BE2C (cell line): ENCODE measurements around the gene RABGGTA.

Experiments
- DNase-seq: peaks from one replicate; pipeline ENCODE4 v3.0.0-alpha.2; 2020
- H3K27me3 ChIP-seq: fragments of 250-450 bp; sonication (Bioruptor Pico); 2 replicates; pipeline ENCODE4 v1.5.1; 2020; ENCODE audit warnings: mild to moderate bottlenecking
- H3K36me3 ChIP-seq: fragments of 250-450 bp; sonication (Bioruptor Pico); 2 replicates; pipeline ENCODE4 v1.5.1; 2020; ENCODE audit warnings: mild to moderate bottlenecking
- H3K4me1 ChIP-seq: fragments of 250-450 bp; sonication (Bioruptor Pico); 2 replicates; pipeline ENCODE4 v1.5.1; 2020
- H3K4me3 ChIP-seq: 2 replicates; pipeline ENCODE4 v1.5.1; 2011; ENCODE audit warnings: low read depth, low read length
- H3K9me3 ChIP-seq: fragments of 250-450 bp; sonication (Bioruptor Pico); 2 replicates; pipeline ENCODE4 v1.5.1; 2020
- CTCF ChIP-seq: IDR thresholded peaks from 2 replicates; pipeline ENCODE4 v1.5.1; 2012; ENCODE audit warnings: mild to moderate bottlenecking, low read depth, low read length

RABGGTA gene

GRCh38 chr14:24263848-24264247, 7.5 kb downstream of the RABGGTA start:
- no peak for TF ChIP-seq CTCF
- Histone ChIP-seq H3K36me3 (no peaks in the 10 kb centered on the region), H3K4me1 (no peaks in the 10 kb centered on the region), H3K9me3 (no peaks in the 10 kb centered on the region), H3K4me3 (no peak overlapping the region), H3K27me3 (no peaks in the 10 kb centered on the region)
- no peak for DNase-seq

- no peak for TF ChIP-seq CTCF
Observed at GRCh38 chr14:24262821-24263733, 8.3 kb downstream of the RABGGTA start, which contains the start of gene TGM1. Gene TGM1, minus strand, starts transcription at chr14:24263177. Its CDS starts 825 bp downstream, at chr14:24262352.

GRCh38 chr14:24261969-24262327, 9.4 kb downstream of the RABGGTA start:
- H3K4me3 ChIP-seq: no peak overlapping the region
- no peaks in the 10 kb centered on the region for H3K36me3 ChIP-seq
- H3K27me3 ChIP-seq: no peaks in the 10 kb centered on the region
- no peaks in the 10 kb centered on the region for H3K9me3 ChIP-seq
- no peak for TF ChIP-seq CTCF
- no peak for DNase-seq
- H3K4me1 ChIP-seq: no peaks in the 10 kb centered on the region

More at GRCh38 chr14:24262821-24263733, 8.3 kb downstream of the RABGGTA start, which contains the start of gene TGM1:
- Histone ChIP-seq H3K4me1 (no peaks in the 10 kb centered on the region), H3K27me3 (no peaks in the 10 kb centered on the region), H3K4me3 (no peak within 1 kb of the TSS), H3K36me3 (no peaks in the 10 kb centered on the region), H3K9me3 (no peaks in the 10 kb centered on the region)
- no peak for DNase-seq

GRCh38 chr14:24261256-24261968, 10.0 kb downstream of the RABGGTA start:
- no peaks in the 10 kb centered on the region for H3K9me3 ChIP-seq
- no peak for TF ChIP-seq CTCF
- H3K4me1 ChIP-seq: no peaks in the 10 kb centered on the region
- no peaks in the 10 kb centered on the region for H3K27me3 ChIP-seq
- no peak for DNase-seq
- H3K4me3 ChIP-seq: no peak overlapping the region
- no peaks in the 10 kb centered on the region for H3K36me3 ChIP-seq

- no peaks in the 10 kb centered on the region for H3K4me1 ChIP-seq
Observed at GRCh38 chr14:24260780-24261157, 10.6 kb downstream of the RABGGTA start.

More at GRCh38 chr14:24260780-24261157, 10.6 kb downstream of the RABGGTA start:
- Histone ChIP-seq H3K9me3 (no peaks in the 10 kb centered on the region), H3K36me3 (no peaks in the 10 kb centered on the region), H3K27me3 (no peaks in the 10 kb centered on the region), H3K4me3 (no peak overlapping the region)
- no peak for DNase-seq
- no peak for TF ChIP-seq CTCF
